Parathyroid adenoma (tissue), 2 donors: ENCODE results near the gene LARP6.

Experiments used
- H2AFZ ChIP-seq: fragments of 300-600 bp; sonication (generic); one replicate; pipeline ENCODE4 v1.7.0; 2017; ENCODE audit warnings: antibody characterized with exemption, mild to moderate bottlenecking
- H3K27ac ChIP-seq: fragments of 300-600 bp; sonication (generic); one replicate; pipeline ENCODE4 v1.7.0; 2017
- H3K27me3 ChIP-seq: fragments of 300-600 bp; sonication (generic); one replicate; pipeline ENCODE4 v1.7.0; 2017; ENCODE audit warnings: low read length; ENCODE audit not compliant: control insufficient read depth, insufficient read depth
- H3K36me3 ChIP-seq: fragments of 300-600 bp; sonication (generic); one replicate; pipeline ENCODE4 v1.7.0; 2017; ENCODE audit warnings: low read length; ENCODE audit not compliant: control insufficient read depth, insufficient read depth
- H3K4me1 ChIP-seq: fragments of 300-600 bp; sonication (generic); one replicate; pipeline ENCODE4 v1.7.0; 2017; ENCODE audit warnings: control low read depth
- H3K4me2 ChIP-seq: fragments of 300-600 bp; sonication (generic); one replicate; pipeline ENCODE4 v1.7.0; 2017; ENCODE audit warnings: low read length
- H3K4me3 ChIP-seq: fragments of 300-600 bp; sonication (generic); one replicate; pipeline ENCODE4 v1.7.0; 2017; ENCODE audit warnings: low read depth, low read length
- H3K79me2 ChIP-seq: fragments of 300-600 bp; sonication (generic); one replicate; pipeline ENCODE4 v1.7.0; 2017; ENCODE audit warnings: control low read depth
- H3K9ac ChIP-seq: fragments of 300-600 bp; sonication (generic); one replicate; pipeline ENCODE4 v1.7.0; 2017; ENCODE audit warnings: mild to moderate bottlenecking
- H3K9me3 ChIP-seq: fragments of 300-600 bp; sonication (generic); one replicate; pipeline ENCODE4 v1.7.0; 2017; ENCODE audit warnings: low read length; ENCODE audit not compliant: control insufficient read depth
- CTCF ChIP-seq: fragments of 300-600 bp; sonication (generic); IDR thresholded peaks from one replicate; pipeline ENCODE4 v1.7.0; 2017; ENCODE audit warnings: antibody characterized with exemption, mild to moderate bottlenecking
- donor health status: primary hyperparathyroidism.

The LARP6 gene

GRCh38 chr15:70832176-70832575, 21.8 kb downstream of the LARP6 start:
- no peaks in the 10 kb centered on the region for H3K36me3 ChIP-seq
- no peak overlapping the region for H3K4me3 ChIP-seq
- no peak overlapping the region for H3K27ac ChIP-seq
- no peak overlapping the region for H2AFZ ChIP-seq
- no peaks in the 10 kb centered on the region for H3K79me2 ChIP-seq
- H3K4me1 ChIP-seq, result no peaks in the 10 kb centered on the region
- no peak for TF ChIP-seq CTCF
- H3K4me2 ChIP-seq, result no peak overlapping the region
- H3K27me3 ChIP-seq, result no peaks in the 10 kb centered on the region
- H3K9ac ChIP-seq, result no peak overlapping the region
- H3K9me3 ChIP-seq, result no peaks in the 10 kb centered on the region

GRCh38 chr15:70831094-70831911, 22.7 kb downstream of the LARP6 start:
- Histone ChIP-seq H3K4me1 (no peaks in the 10 kb centered on the region), H3K4me2 (no peak overlapping the region), H3K4me3 (no peak overlapping the region), H3K9me3 (no peaks in the 10 kb centered on the region), H3K79me2 (no peaks in the 10 kb centered on the region), H3K36me3 (no peaks in the 10 kb centered on the region), H3K27me3 (no peaks in the 10 kb centered on the region), H2AFZ (no peak overlapping the region), H3K27ac (no peak overlapping the region), H3K9ac (no peak overlapping the region)
- no peak for TF ChIP-seq CTCF

- Histone ChIP-seq H3K4me3 (no peak overlapping the region), H2AFZ (no peak overlapping the region), H3K27me3 (no peaks in the 10 kb centered on the region), H3K4me2 (no peak overlapping the region), H3K9me3 (no peaks in the 10 kb centered on the region), H3K36me3 (no peaks in the 10 kb centered on the region), H3K79me2 (no peaks in the 10 kb centered on the region), H3K27ac (no peak overlapping the region), H3K4me1 (no peaks in the 10 kb centered on the region), H3K9ac (no peak overlapping the region)
- TF ChIP-seq CTCF, result no peak
These were observed 23.3 kb downstream of the LARP6 start for GRCh38 chr15:70830615-70831014.

GRCh38 chr15:70829371-70830166, 24.4 kb downstream of the LARP6 start:
- H3K4me2 ChIP-seq, result no peak overlapping the region
- no peak overlapping the region for H3K27ac ChIP-seq
- H3K36me3 ChIP-seq, result no peaks in the 10 kb centered on the region
- no peak for TF ChIP-seq CTCF
- no peak overlapping the region for H3K9ac ChIP-seq
- H3K27me3 ChIP-seq, result no peaks in the 10 kb centered on the region
- no peak overlapping the region for H2AFZ ChIP-seq
- H3K4me1 ChIP-seq, result no peaks in the 10 kb centered on the region
- no peaks in the 10 kb centered on the region for H3K9me3 ChIP-seq
- H3K79me2 ChIP-seq, result no peaks in the 10 kb centered on the region
- no peak overlapping the region for H3K4me3 ChIP-seq
